SK-N-SH (cell line): ENCODE measurements around the gene GTF3C2. TPM values are rescaled to one million over a fixed set of nuclear protein-coding genes. Genes with fewer than 3 reads are reported as not detected.

Experiments used
- CTCF ChIA-PET: fragments of 300-600, 350-600 bp; formaldehyde crosslinking; extraction: SDS; loops from one replicate; lab custom pipeline; 2021; lab: Yijun Ruan, JAX
- POLR2A ChIA-PET: fragments of 350-600 bp; sonication (Branson Sonifier 250); formaldehyde crosslinking; extraction: SDS; loops from one replicate; lab custom pipeline; 2020; ENCODE audit warnings: antibody characterized with exemption, inconsistent platforms; lab: Yijun Ruan, JAX
- DNase-seq: peaks from one replicate; pipeline ENCODE4 v3.0.0; 2012
- H2AFZ ChIP-seq: fragments of 200-600 bp; sonication (generic); 2 replicates; pipeline ENCODE4 v1.8.1; 2016; ENCODE audit warnings: antibody characterized with exemption, mild to moderate bottlenecking, low read depth
- H3F3A ChIP-seq: fragments of 200-600 bp; sonication (generic); replicated peaks from 2 replicates; pipeline ENCODE3; 2016; ENCODE audit warnings: antibody characterized with exemption, mild to moderate bottlenecking; ENCODE audit not compliant: insufficient read depth
- H3K27ac ChIP-seq, 2 experiments: fragments of 200-500 bp in 1 of 2; fragments of 200-600 bp in 1 of 2; sonication (Bioruptor generic) in 1 of 2; sonication (generic), shearing (Covaris generic) in 1 of 2; 2 replicates each; pipeline versions ENCODE4 v1.5.1 to v1.6.1; 2014 to 2016; ENCODE audit warnings: low read depth in 2 of 2, inconsistent platforms in 1 of 2, low read length in 1 of 2, mild to moderate bottlenecking in 1 of 2, mixed read lengths in 1 of 2
- H3K27me3 ChIP-seq: fragments of 200-600 bp; sonication (generic), shearing (Covaris generic); 2 replicates; pipeline ENCODE4 v1.6.1; 2016; ENCODE audit warnings: mixed run types; ENCODE audit not compliant: insufficient read depth
- H3K36me3 ChIP-seq, 2 experiments: fragments of 200-500 bp in 1 of 2; fragments of 200-600 bp in 1 of 2; sonication (Bioruptor generic) in 1 of 2; sonication (generic) in 1 of 2; replicated peaks in 1 of 2; 2 replicates each; pipeline versions ENCODE3 to v1.5.1; 2014 to 2016; ENCODE audit warnings: low read length in 1 of 2, mild to moderate bottlenecking in 1 of 2; ENCODE audit not compliant: insufficient read depth in 2 of 2, control insufficient read depth in 1 of 2
- H3K4me1 ChIP-seq, 2 experiments: fragments of 200-500 bp in 1 of 2; fragments of 200-600 bp in 1 of 2; sonication (Bioruptor generic) in 1 of 2; sonication (generic), shearing (Covaris generic) in 1 of 2; 2 replicates each; pipeline versions ENCODE4 v1.5.1 to v1.6.1; 2014 to 2016; ENCODE audit warnings: low read depth in 1 of 2, low read length in 1 of 2, mixed run types in 1 of 2; ENCODE audit not compliant: insufficient read depth in 2 of 2, control insufficient read depth in 1 of 2
- H3K4me2 ChIP-seq: fragments of 200-600 bp; sonication (generic), shearing (Covaris generic); 2 replicates; pipeline ENCODE4 v1.6.1; 2017; ENCODE audit warnings: mixed run types
- H3K4me3 ChIP-seq, 2 experiments: fragments of 200-500 bp in 1 of 2; fragments of 200-600 bp in 1 of 2; sonication (Bioruptor generic) in 1 of 2; sonication (generic), shearing (Covaris generic) in 1 of 2; 2 replicates each; pipeline versions ENCODE4 v1.5.1 to v1.8.1; 2014 to 2016; ENCODE audit warnings: low read depth in 2 of 2, inconsistent platforms in 1 of 2, low read length in 1 of 2, mild to moderate bottlenecking in 1 of 2, mixed read lengths in 1 of 2, moderate library complexity in 1 of 2
- H3K79me2 ChIP-seq: fragments of 200-600 bp; sonication (generic); 2 replicates; pipeline ENCODE4 v1.8.1; 2017; ENCODE audit warnings: mild to moderate bottlenecking; ENCODE audit not compliant: insufficient read depth
- H3K9ac ChIP-seq: fragments of 200-600 bp; sonication (generic); 2 replicates; pipeline ENCODE4 v1.6.1; 2017; ENCODE audit warnings: mixed run types
- H3K9me2 ChIP-seq: fragments of 200-600 bp; sonication (generic); 2 replicates; pipeline ENCODE4 v1.6.1; 2017; ENCODE audit warnings: mixed run types
- H3K9me3 ChIP-seq: fragments of 200-600 bp; sonication (generic); 2 replicates; pipeline ENCODE4 v1.6.1; 2017; ENCODE audit warnings: mixed run types, mild to moderate bottlenecking, moderate library complexity
- H4K20me1 ChIP-seq: fragments of 200-600 bp; sonication (generic); 2 replicates; pipeline ENCODE4 v1.6.1; 2017; ENCODE audit warnings: mild to moderate bottlenecking, mixed run types; ENCODE audit not compliant: insufficient read depth
- EZH2phosphoT487 ChIP-seq: fragments of 200-600 bp; sonication (generic); IDR thresholded peaks from 2 replicates; pipeline ENCODE4 v1.6.1; 2017; ENCODE audit warnings: low read depth, mixed run types, mild to moderate bottlenecking, antibody characterized with exemption, moderate library complexity, borderline replicate concordance
- FOSL2 ChIP-seq: IDR thresholded peaks from 2 replicates; pipeline ENCODE4 v1.4.0; 2012; ENCODE audit warnings: low read depth, mild to moderate bottlenecking, moderate library complexity, borderline replicate concordance
- FOXM1 ChIP-seq: IDR thresholded peaks from 2 replicates; pipeline ENCODE4 v1.4.0; 2012; ENCODE audit warnings: low read depth, mild to moderate bottlenecking
- GATA2 ChIP-seq: sonication (generic); formaldehyde crosslinking; IDR thresholded peaks from 2 replicates; pipeline ENCODE4 v1.5.0; 2020; ENCODE audit warnings: mild to moderate bottlenecking, missing genetic modification reagents
- JUND ChIP-seq: IDR thresholded peaks from 2 replicates; pipeline ENCODE4 v1.4.0; 2012
- NFIC ChIP-seq: IDR thresholded peaks from 2 replicates; pipeline ENCODE4 v1.4.0; 2012; ENCODE audit warnings: borderline replicate concordance
- NRF1 ChIP-seq: IDR thresholded peaks from 2 replicates; pipeline ENCODE4 v1.6.1; 2012; ENCODE audit warnings: low read depth, mild to moderate bottlenecking, low read length
- SMC3 ChIP-seq: IDR thresholded peaks from 2 replicates; pipeline ENCODE4 v1.6.1; 2012; ENCODE audit warnings: low read depth, low read length, improper control_type of control experiment
- TAF1 ChIP-seq: IDR thresholded peaks from 2 replicates; pipeline ENCODE4 v1.6.1; 2012; ENCODE audit warnings: low read depth, mild to moderate bottlenecking, low read length, moderate library complexity, borderline replicate concordance
- ZBTB33 ChIP-seq: IDR thresholded peaks from 2 replicates; pipeline ENCODE4 v1.4.0; 2012; ENCODE audit warnings: low read depth, borderline replicate concordance
- WGBS: methylation state at CpG from one replicate; pipeline ENCODE4 v1.1.6; 2017; ENCODE audit warnings: low lambda C conversion rate; 5-methylcytosine and 5-hydroxymethylcytosine counted together
- polyA plus RNA-seq, 3 experiments: library from polyadenylated mRNA; depleted of rRNA; stranded (reverse); fragments of >200 nt; gene quantifications; 2 replicates each; pipeline ENCODE4 v1.2.3, GENCODE V29; 2012
- TF ChIP-seq, protein P1 (sequence below): IDR thresholded peaks from 2 replicates; pipeline ENCODE4 v1.6.1; 2012; ENCODE audit warnings: mild to moderate bottlenecking, low read depth, low read length, moderate library complexity

GTF3C2 gene
- polyA plus RNA-seq, 1 of the 3 experiments (the other 2 are of a cell fraction), result 65.8 TPM

- TF ChIP-seq, protein P1, sequence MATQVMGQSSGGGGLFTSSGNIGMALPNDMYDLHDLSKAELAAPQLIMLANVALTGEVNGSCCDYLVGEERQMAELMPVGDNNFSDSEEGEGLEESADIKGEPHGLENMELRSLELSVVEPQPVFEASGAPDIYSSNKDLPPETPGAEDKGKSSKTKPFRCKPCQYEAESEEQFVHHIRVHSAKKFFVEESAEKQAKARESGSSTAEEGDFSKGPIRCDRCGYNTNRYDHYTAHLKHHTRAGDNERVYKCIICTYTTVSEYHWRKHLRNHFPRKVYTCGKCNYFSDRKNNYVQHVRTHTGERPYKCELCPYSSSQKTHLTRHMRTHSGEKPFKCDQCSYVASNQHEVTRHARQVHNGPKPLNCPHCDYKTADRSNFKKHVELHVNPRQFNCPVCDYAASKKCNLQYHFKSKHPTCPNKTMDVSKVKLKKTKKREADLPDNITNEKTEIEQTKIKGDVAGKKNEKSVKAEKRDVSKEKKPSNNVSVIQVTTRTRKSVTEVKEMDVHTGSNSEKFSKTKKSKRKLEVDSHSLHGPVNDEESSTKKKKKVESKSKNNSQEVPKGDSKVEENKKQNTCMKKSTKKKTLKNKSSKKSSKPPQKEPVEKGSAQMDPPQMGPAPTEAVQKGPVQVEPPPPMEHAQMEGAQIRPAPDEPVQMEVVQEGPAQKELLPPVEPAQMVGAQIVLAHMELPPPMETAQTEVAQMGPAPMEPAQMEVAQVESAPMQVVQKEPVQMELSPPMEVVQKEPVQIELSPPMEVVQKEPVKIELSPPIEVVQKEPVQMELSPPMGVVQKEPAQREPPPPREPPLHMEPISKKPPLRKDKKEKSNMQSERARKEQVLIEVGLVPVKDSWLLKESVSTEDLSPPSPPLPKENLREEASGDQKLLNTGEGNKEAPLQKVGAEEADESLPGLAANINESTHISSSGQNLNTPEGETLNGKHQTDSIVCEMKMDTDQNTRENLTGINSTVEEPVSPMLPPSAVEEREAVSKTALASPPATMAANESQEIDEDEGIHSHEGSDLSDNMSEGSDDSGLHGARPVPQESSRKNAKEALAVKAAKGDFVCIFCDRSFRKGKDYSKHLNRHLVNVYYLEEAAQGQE, result no peak
- no peak for TF ChIP-seq FOSL2
- TF ChIP-seq GATA2, result no peak
- TF ChIP-seq JUND, result no peak
- TF ChIP-seq ZBTB33, result no peak
- TF ChIP-seq TAF1, result no peak
These were observed 48.8 kb downstream of the GTF3C2 start (continued) for GRCh38 chr2:27307545-27308358.

DNA sequence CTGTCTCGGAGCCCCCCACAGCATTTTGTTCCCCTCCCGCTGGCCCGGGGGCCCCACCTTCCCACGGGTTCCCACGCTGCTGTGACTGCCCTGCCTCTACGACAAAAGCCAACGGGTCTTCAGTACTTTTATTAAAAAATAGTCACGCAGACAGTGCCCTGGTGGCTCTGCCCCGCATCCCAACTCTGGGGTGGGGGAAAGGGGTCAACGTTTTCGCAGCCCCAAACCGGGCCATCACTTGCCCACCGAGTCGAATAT, 49.3 kb downstream of the GTF3C2 start:
- H3K36me3 ChIP-seq, result peaks cover 5 to 7% of the 10 kb centered on the region in 2 experiments
- H3K27ac ChIP-seq, result no peak overlapping the region
- H4K20me1 ChIP-seq, result peaks cover 10% of the 10 kb centered on the region; the same call in 1 of the 2 replicates
- peaks cover 0 to 18% of the 10 kb centered on the region in 2 experiments; a peak in 1 of 4 replicates for H3K4me1 ChIP-seq
- H2AFZ ChIP-seq, result no peak overlapping the region
- H3F3A ChIP-seq, result peaks cover 4% of the 10 kb centered on the region
- no peak overlapping the region for H3K4me2 ChIP-seq
- WGBS, result 53% methylated on average over 12 of the region's 14 CpGs
- ChIA-PET POLR2A (interaction anchor here (0.6 to 1.7 kb wide), 3 partner anchors 15 to 146 kb away, joined by 4 to 5 read pairs (median 5); partner anchors contain the start of gene GTF3C2), CTCF (interaction anchor here (0.6 to 8.3 kb wide), 9 partner anchors 13 to 235 kb away, joined by 3 to 123 read pairs (median 4); partner anchors contain the start of gene SLC30A3)
- no peaks in the 10 kb centered on the region for H3K9me3 ChIP-seq
- TF ChIP-seq EZH2phosphoT487 (no peak), ZBTB33 (no peak), NRF1 (no peak), NFIC (no peak), FOXM1 (no peak), JUND (no peak), SMC3 (no peak)
- TF ChIP-seq, all 33 proteins: peak for 0
- DNase-seq, result no peak
- no peak overlapping the region; a peak in 1 of 4 replicates for H3K4me3 ChIP-seq
- no peaks in the 10 kb centered on the region for H3K9me2 ChIP-seq
- H3K9ac ChIP-seq, result no peak overlapping the region
- H3K27me3 ChIP-seq, result peaks cover 15% of the 10 kb centered on the region; the same call in 1 of the 2 replicates
- no peaks in the 10 kb centered on the region for H3K79me2 ChIP-seq
